NCI-H524 (cell line): Measurements from ENCODE around the gene ALOX5AP.

Source experiments
- DNase-seq, 2 experiments: peaks; one replicate each; lab custom pipeline; 2025; lab: John Stamatoyannopoulos, UW

The ALOX5AP gene

GRCh38 chr13:30759748-30760147, 24.4 kb downstream of the ALOX5AP start:
- no peak for DNase-seq

GRCh38 chr13:30762643-30763042, 27.3 kb downstream of the ALOX5AP start:
- no peak for DNase-seq

DNA sequence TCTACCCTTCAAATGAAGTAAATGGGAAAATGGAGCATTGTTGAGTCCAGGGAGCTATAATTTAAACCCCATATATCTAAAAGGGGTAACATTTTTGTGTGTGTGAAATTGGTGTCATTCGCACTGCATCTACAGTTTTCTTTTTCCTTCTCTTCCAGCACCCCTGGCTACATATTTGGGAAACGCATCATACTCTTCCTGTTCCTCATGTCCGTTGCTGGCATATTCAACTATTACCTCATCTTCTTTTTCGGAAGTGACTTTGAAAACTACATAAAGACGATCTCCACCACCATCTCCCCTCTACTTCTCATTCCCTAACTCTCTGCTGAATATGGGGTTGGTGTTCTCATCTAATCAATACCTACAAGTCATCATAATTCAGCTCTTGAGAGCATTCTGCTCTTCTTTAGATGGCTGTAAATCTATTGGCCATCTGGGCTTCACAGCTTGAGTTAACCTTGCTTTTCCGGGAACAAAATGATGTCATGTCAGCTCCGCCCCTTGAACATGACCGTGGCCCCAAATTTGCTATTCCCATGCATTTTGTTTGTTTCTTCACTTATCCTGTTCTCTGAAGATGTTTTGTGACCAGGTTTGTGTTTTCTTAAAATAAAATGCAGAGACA, 28.6 kb downstream of the ALOX5AP start:
- peak; percentile 15 to 41 for DNase-seq

- no peak for DNase-seq
These were observed 30.9 kb downstream of the ALOX5AP start for GRCh38 chr13:30766231-30766630.

DNA sequence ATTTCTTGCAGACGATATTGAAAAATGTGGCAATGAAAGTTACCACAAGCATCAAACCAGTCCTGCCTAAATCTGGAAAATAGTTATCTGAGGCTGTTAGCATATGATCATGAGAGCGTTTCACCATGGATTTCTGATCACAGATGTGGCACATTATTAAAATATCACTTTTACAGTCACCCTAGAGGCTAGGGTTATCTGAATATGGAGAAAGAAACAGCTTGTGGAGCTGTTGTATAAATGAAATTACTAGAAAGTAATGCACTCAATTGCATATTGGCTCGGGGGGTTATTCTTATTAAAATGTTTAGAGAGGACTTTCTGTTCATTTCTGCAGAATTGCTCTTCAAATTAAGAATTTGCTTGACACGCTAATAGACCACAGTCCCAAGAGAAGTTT, 35.6 kb downstream of the ALOX5AP start:
- no peak for DNase-seq

DNA sequence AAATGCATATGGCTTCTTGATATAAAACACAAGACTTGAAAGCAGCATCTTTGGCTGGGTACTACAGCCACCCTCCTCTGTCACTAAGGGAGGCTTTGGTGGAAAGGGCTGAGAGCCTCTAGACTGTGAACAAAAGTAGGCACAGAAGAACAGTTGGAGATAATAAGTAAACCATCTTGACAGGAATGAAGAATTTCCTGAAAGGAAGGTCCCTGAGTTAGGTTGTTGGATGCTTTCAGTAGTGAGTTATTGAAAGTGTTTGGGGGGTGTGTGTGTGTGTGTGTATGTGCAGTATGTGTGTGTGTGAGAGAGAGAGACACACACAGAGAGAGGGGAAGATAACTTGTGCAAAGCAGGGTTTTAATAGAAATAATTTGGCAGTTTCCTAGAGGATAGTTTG, 38.2 kb downstream of the ALOX5AP start:
- DNase-seq = no peak

DNA sequence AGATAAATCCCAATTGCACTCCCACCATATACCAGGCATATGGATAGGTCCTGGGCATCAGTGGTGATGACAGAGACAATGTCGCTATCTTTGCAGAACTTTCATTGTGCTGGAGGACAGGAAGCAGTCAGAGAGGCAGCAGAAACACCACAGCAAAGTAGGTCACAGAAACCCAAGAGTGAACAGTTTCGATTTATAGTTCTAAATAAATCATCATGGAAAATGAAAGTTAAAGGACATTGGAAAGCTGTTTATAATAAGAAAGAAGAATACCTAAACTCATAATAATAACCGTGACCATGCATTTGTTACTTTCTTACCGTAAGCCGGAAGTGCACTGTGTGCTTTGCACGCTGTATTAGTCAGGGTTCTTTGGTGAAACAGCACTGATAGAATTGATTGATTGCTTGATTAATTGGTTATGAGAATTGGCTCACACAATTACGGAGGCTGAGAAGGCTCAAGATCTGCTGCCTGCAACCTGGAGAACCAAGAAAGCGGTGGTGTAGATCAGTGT, 38.9 kb downstream of the ALOX5AP start:
- no peak for DNase-seq

- no peak for DNase-seq
These were observed 41.3 kb downstream of the ALOX5AP start for GRCh38 chr13:30776661-30777060.

- no peak for DNase-seq
These were observed 43.7 kb downstream of the ALOX5AP start for GRCh38 chr13:30779016-30779415.

GRCh38 chr13:30779608-30780007, 44.3 kb downstream of the ALOX5AP start:
- no peak for DNase-seq

GRCh38 chr13:30780338-30780981, 45.1 kb downstream of the ALOX5AP start:
- no peak for DNase-seq

GRCh38 chr13:30785191-30785850, 50.0 kb downstream of the ALOX5AP start:
- DNase-seq = no peak

DNA sequence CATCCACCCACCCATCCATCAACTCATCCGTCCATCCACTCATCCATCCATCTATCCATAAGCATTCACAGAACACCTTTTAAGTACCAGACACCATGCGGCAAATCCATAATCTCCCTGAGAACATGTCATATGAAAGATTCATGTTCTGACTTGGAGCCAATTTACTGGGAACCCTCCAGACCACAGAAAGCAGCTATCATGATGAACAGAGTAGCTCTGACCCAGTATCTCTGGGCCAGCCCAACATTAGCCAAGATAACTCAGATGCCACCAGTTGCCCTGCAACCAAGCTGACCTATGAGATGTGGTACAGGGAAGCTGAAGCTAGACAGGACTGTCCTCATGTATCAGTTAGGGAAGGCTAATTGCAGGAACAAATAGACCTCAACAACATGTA, 51.3 kb downstream of the ALOX5AP start:
- no peak for DNase-seq

DNA sequence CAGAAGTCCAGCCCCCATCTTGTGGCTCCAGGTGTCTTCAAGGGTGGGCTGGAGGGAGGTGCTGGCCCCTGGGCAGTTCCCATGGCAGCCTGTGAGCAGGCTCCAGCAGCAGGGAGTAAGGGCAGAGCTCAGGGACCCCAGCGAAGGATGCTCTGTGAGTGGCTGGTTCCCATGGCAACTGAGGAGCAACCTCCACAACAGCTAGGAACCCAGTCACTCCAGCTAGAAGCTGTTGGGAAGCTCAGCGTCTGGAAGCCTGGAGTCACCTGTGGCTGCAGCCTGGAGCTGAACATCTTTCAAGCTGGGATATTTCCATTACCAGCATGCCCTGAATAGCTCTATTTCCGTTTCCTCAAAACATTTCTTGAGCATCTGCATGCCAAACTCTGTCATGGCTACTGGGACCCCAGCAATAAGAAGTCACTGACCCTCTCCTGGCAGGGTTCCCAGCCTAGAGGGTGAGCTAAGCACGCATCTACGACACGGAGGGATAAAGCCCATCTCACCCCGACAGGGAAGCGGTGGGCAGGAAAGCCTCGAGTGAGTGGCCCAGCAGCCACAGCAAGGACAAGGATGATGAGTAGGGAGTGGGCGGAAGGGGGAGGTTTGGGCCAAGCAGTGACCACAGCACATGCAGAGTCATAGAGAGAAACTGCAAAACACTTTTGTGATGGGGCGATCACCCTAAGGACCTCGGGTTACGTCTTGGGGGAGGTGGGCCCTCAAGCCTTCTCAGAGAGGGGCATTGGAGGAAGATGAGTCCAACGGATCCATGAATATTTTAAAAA, 52.6 kb downstream of the ALOX5AP start:
- DNase-seq = peak; percentile 75 to 77

- DNase-seq = no peak
These were observed 54.0 kb downstream of the ALOX5AP start for GRCh38 chr13:30789166-30789862.

DNA sequence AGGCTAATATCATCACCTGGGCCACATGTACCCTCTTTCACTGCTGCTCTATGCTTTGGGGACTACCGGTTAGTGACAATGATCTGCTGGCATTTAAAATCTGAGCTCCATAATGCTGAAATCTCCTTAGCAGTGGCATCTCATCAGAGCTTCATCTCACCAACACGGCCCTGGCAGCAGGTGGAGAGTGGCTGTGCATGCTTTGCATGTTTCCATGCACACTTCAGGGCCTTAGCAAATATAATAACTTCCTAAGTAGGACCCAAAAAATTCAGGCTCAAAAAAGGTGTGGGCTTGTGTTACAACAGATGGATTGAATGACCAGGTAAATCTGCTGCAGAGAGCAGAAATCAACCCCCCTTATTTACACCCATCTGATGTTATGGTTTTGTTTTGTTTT, 55.2 kb downstream of the ALOX5AP start:
- DNase-seq = no peak

GRCh38 chr13:30791354-30792001, 56.1 kb downstream of the ALOX5AP start:
- peak; percentile 10 to 52 for DNase-seq

- peak; percentile 45 to 70 for DNase-seq
These were observed 57.1 kb downstream of the ALOX5AP start for GRCh38 chr13:30792285-30793000.

DNA sequence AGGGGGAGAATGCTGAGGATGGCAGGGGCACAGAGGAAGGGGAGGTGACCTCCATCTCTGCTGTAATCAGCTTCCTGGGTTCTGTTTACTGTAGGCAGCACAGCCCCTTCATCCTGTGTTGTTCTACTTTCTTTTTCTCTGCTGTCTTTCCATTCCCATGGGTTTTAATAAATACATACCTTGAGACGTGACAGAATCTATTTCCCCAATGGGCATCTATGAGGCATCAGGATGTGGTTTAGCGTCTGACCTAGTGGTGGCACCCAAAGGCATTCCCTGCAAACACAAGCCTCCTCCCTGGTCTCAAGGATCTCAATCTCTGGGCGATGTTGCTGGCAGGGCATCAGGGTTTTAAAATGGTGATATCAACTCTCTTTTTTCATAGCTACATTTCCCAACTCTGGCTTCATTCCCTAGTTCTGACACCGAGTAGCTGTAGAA, 60.8 kb downstream of the ALOX5AP start:
- DNase-seq = no peak
